PC-3 (cell line): ENCODE results near the gene ANKRD52.

Experiments
- EZH2 ChIP-seq: fragments of 300-600 bp; sonication (generic); IDR thresholded peaks from one replicate; pipeline ENCODE4 v1.6.1; 2017; ENCODE audit warnings: antibody characterized with exemption, mild to moderate bottlenecking, low read length; ENCODE audit not compliant: unreplicated experiment
- EZH2phosphoT487 ChIP-seq: fragments of 300-600 bp; sonication (generic); IDR thresholded peaks from 2 replicates; pipeline ENCODE4 v1.6.1; 2018; ENCODE audit warnings: mild to moderate bottlenecking, antibody characterized with exemption, low read length, borderline replicate concordance
- TF ChIP-seq, protein P1 (sequence below): fragments of 300-600 bp; sonication (generic); conservative IDR thresholded peaks from 2 replicates; pipeline ENCODE4 v1.5.1; 2017; ENCODE audit warnings: antibody characterized with exemption, low read depth, mild to moderate bottlenecking, low read length

DNA sequence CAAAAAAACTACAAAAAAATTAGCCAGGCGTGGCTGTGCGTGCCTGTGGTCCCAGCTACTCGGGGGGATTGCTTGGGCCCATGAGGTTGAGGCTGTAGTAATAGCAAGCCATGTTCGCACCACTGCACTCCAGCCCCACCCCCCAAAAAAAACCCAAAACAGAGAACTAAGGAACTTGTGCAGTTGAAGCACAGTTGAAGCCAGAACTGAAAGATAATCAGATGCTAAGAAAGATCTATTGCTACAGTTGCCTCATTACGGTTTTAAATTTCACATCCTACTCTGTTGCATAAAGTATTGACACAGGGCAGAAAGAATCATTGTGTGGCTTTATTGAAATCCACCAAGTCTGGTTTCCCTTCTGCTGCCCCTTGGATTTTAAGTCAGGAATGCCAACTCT, 38.1 kb upstream of the ANKRD52 start:
- TF ChIP-seq, protein P1, sequence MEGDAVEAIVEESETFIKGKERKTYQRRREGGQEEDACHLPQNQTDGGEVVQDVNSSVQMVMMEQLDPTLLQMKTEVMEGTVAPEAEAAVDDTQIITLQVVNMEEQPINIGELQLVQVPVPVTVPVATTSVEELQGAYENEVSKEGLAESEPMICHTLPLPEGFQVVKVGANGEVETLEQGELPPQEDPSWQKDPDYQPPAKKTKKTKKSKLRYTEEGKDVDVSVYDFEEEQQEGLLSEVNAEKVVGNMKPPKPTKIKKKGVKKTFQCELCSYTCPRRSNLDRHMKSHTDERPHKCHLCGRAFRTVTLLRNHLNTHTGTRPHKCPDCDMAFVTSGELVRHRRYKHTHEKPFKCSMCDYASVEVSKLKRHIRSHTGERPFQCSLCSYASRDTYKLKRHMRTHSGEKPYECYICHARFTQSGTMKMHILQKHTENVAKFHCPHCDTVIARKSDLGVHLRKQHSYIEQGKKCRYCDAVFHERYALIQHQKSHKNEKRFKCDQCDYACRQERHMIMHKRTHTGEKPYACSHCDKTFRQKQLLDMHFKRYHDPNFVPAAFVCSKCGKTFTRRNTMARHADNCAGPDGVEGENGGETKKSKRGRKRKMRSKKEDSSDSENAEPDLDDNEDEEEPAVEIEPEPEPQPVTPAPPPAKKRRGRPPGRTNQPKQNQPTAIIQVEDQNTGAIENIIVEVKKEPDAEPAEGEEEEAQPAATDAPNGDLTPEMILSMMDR: no peak
- TF ChIP-seq EZH2: no peak
- TF ChIP-seq EZH2phosphoT487: no peak
